HG03196 (cell line): Measurements from ENCODE around the gene PAOX.
A peak's percentile ranks its signal among the peaks of the same experiment; 100 is the strongest.

ENCODE experiments used
- ATAC-seq: cut with Tn5 transposase; IDR thresholded peaks from one replicate; pipeline ENCODE4 v1.9.1; 2021; ENCODE audit not compliant: unreplicated experiment

Gene PAOX

DNA sequence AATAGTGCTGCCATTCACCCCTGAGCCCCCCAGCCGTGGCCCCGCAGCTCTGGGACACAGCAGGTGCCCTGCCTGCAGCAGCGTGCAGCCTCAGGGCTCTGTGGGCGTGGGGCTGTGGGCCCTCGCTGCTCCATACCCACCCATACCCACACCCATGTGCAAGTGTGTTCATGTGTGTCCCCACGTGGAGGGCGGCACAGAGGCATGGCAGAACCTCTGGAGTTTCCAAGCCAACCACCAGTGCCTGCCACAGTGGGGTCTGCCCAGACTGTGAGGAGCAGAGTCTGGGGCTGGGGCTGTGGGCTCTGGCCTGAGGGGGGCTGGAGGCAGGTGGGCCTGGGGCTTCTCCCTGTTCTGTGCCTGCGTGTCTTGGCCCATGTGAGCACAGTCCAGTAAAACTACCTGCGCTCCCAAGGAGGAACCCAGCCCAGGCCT is 29.5 kb upstream of the PAOX start:
- no peak for ATAC-seq

DNA sequence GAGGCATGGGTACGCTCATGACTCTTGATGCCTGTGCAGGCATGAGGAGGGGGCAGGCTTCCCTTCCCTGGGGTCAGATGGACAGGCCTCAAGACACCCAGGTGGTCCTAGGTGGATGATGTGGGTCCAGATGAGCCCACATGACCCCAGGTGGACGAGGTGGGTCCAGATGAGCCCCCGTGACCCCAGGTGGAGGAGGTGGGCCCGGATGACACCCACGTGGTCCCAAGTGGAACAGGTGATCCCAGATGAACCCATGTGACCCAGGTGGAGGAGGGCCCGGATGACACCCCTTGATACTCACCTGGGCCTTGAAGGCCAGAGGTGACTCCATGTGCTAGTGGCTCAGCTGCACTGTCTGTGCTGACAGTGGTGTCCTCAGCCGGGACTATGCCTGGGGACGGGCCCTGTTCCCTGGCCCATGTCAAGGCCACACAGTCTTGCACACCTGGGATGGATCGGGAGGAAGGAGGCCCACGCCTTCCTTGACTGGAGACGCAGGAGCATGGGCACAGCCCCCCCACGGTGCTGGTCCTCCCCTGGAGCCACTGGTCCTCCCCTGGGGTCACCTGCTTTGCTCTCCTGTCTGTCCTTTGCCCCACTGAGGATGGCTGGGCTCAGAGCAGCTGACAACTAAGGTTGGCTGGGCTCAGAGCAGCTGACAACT is 28.6 kb upstream of the PAOX start:
- ATAC-seq, result no peak

DNA sequence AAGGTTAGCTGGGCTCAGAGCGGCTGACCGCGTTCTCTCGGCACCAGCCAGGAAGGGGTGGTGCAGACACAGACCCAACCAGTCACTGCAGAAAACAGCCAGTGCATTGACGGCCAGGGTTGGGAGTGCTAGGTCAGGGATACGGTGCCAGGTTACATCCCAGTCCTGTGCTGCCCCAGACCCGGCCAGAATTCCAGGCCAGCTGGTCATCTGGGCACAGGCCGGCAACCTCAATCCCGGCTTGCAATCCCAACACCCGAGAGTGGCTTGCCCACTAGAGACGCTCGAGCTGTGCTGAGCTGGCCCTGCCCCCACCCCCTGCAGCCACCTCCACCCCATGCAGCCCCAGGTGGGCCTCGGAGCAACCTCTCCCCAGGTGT is 28.1 kb upstream of the PAOX start:
- ATAC-seq, result no peak

DNA sequence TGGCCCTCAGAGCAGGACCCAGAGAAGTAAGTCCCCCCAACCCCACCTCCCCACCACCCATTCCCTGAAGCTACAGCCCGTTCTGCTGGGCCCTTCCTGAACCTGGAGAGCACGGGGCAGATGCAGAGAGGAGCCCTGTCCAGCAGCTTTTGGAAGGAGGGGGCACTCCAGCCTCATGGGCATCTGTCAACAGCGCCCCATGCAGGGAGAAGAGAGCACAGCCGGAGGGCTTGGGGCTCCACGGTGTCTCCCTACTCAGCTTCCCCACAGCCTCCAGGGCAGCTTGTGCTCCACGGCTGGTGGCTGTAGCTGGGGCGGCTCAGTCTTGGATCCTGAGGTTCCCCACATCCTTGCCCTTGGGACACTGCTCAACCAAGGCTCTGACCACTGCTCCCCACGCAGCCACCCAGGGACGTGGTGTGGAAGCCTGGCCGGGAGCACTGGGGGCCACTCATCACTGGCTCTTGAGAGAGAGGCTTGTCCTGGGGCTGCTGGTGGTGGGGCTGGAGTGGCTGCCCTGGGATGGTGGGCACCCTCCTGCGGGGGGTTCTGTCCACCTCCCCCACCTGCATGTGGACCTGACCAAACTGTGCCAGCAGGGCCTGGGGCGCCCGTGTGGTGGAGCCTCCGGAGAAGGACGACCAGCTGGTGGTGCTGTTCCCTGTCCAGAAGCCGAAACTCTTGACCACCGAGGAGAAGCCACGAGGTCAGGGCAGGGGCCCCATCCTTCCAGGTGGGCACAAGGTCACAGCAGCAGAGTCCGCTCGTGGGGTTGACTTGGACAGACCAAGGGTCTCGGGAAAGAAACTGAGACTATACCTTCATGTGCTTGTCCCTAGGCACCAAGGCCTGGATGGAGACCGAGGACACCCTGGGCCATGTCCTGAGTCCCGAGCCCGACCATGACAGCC is 27.4 kb upstream of the PAOX start:
- ATAC-seq, result no peak

DNA sequence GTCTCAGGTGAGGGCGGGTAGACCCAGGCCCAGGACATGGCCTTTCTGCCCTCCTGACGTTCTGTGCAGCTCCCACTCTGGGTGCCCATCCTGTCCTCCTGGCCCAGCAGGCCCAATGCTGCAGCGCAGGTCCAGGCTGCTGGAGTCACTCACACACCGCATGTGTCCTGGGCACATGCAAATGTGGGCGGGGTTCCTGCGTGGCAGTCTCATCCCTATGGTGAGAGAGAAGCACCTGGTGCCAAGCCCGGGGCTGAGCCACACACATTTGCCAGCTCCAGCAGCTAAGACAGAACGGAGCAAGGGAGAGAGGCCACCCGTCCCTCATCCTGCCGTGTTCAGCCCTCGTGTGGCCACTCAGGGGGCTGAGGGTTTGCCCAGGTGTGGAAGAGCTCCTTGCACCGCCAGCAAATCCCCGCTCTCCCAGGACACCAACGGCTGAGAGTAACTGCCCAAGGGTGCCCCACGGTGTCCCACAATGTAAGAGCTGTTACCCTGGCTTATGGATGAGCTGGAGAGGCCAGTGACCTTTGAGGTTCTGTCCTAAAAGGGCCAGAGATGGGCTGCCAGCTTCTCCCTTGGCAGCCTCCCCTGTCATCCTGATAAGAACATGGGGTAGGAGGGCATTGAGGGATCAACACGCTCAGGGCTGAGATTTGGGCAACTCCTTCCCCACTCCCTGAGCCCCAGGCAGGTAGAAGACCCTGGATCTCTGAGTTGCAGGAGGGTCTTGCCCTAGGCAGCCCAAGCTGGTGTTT is 25.7 kb upstream of the PAOX start:
- ATAC-seq, result no peak

DNA sequence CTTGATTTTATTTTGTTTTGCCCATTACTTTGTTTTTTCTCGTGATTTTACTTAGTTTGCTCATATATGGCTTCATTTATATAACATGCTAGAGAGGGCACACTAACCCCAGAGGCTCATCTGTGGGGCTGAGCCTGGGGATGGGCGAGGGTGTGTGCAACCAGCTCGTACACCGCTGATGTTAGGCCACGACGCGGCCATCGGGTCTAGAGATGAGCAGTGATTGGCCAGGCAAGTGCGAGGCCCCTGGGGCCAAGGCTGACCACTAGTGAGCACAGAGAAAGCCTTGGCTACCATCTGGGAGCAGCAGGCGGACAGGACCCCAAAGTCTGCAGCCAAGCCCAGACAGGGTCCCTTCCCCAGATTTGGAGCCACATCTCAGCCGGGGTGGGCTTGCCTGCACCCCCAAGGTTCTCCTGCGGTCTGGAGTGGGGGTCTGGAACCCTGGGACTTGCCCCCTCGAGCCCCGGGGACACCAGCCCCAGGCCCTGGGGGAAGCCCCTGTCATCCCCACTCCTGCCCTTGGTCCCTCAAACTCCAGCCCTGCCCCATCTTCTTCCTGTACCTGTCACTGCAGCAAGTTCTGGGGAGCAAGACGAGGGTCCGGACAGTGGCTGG is 25.0 kb upstream of the PAOX start:
- no peak for ATAC-seq

DNA sequence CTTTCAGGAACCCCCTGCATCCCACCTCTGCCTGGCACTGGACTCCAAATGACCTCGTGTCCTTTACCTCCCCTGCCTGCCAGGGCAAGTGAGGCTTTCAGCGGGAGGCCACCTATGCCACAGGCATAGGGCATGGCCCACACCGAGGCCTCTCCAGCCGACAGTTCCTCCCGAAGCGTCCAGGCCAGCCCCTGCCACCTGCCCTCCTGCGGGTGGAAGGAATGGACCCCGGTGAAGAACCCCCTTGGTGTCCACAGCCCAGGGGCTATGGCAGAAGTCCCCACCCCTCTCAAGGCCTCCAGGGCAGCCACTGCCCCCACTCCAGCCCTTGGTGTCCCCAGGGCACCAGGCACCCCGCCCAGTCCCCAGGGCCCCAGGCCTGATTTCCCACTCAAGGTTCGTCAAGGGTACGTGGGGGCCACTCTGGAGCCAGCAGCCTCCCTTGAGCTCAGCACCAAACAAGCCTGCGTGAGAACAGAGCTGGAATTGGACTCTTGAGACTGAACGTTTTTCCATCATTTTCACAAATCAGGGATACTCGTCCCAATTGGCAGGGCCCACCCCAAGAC is 24.3 kb upstream of the PAOX start:
- ATAC-seq, result no peak

DNA sequence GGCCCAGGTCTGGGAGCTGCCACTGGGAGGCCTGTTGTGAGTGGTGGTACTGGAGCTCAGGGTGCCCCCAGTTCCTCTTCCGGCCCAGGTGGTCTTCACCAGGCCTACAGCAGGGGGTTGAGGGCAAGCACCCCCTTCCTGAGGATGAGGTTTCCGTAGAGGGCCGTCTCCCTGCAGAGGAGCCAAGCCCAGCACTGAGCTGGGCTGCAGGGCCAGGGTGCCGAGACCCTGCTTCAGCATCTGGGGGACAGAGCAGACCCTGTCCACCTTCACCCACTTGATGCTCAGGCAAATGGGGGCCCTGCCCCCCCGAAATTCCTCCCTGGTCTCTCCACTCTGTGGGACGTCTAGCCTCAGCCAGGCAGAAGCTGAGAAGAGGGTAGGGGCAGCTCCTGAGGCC is 23.8 kb upstream of the PAOX start:
- ATAC-seq, result no peak

DNA sequence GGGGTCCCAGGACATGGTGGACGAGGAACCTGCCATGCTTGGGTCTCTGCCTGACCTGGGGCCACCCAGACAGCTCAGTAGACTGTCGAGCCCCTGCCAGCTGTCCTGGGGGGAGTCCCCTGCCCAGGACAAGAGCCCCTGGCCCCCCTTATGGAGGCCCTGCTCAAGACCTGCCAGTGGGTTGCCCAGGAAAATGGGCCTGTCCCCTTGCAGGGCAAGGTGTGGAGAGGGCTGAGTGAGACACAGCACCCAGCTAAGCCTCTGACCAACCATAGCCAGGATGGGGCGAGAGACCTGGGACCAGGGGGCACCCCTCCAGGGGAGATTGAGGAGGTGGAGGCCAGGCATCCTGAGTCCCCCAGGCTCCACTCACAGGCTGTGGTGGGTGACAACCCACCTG is 23.1 kb upstream of the PAOX start:
- no peak for ATAC-seq

DNA sequence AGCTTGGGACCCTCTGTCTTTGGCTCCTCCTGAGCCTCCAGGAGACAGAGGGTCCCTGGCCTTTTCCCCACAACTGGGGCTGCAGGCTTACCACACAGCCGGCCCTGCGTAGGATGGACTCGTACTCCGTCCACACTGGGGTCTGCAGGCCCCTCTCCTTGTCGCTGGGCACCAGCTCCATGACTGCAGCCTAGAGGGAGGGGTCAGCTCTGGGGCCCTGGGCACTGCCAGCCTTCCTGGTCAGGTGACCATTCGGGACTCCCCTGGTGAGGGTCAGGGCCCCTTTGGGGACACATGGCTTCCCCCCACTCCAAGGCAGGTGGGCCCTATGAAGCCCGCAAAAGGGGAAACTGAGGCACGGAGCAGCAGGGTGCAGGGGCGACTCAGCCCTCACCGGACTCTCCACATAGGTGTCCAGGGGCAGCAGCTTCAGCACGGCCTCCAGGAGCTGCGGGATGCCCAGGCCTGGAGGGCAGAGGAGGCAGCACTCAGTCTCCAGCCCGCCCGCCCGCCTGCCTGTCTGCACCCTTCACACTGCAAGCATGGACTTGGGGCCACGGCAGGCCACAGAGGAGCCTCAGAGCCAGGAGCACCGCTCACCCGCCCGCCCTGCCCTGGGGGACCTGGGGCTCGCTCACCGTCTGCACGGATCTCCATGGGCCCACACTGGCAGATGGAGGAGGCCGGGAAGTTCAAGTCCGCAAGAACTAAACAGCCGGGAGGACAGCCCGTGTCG is 22.3 kb upstream of the PAOX start:
- no peak for ATAC-seq

DNA sequence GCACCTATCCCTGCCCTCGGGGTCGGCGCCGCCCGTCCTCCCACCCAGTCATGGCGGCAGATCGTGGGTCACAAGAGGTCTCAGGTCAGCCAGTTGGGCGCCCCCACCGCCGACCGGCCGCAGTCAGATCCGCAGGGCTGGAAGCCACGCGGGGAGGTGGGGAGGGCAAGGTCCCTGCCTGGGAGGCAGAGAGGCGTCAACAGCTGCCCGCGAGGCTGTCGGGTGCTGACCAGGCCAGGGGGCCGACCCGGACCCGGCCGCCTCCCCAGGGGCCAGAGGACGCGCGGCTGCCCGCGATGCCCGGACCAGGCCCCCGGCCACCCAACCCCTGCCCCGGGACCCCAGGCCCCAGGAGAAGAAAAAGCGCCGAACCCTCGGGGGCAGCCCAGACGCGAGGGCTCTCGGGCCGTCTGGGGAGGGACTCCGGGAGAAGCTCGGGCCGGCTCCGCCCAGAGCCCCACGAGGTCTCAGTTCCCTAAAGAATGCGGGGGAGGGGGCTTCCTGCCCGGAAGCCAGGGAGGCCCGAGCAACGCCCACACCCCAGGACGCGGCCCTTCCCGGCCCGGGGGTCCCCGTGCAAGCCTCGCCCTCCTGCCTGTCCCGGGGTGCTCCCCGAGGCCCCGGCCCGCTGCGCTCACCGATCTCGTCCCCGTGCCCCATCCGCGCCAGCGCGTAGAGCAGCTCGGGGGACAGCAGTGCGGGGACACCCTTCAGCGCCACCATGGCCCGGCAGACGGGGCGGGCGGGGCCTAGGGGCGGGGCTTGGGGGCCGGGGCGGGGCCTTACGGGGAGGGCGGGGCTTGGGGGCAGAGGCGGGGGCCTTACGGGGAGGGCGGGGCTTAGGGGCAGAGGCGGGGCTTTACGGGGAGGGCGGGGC is 21.5 kb upstream of the PAOX start, which contains the start of gene FUOM:
Gene FUOM, minus strand, starts transcription at position 735 of the 877 bp plus-strand sequence. Its CDS starts 12 bp downstream, at position 723.
- ATAC-seq, result peak; percentile 57

DNA sequence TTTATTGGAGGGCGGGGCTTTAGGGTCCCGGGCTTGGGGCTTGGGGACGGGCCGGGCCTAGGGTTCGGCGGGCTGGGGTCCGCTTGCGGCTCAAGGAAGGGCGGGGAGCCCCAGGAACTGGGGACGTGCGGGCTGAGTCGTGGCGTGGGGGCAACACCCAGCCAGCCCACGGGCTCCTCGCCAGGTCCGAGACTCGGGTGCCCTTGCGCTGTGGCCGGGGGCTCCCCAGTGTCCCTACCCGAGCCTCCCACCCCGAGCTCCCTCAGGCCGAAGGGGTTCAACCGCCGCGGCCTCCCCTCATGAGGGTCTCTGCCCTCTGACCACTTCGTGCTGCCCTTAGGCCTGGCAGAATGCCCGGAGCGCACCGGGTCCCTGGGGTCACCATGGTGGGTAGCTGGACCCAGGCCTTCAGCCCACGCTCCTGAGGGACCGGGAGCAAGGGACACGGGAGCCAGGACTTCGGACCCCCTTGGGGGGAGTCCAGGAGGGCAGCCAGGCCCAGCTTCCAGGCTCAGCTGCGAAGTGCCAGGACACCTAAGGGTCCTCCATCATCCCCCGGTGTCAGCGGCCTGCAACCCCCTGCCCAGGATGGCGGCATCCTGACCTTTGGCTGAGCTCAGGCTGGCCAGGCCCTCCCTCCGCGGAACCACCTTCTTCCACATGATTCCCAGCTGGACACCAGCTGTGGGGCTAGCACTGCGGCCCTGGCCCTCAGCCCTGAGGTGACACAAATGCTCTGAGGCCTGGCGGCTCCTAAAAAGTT is 20.7 kb upstream of the PAOX start:
- no peak for ATAC-seq

DNA sequence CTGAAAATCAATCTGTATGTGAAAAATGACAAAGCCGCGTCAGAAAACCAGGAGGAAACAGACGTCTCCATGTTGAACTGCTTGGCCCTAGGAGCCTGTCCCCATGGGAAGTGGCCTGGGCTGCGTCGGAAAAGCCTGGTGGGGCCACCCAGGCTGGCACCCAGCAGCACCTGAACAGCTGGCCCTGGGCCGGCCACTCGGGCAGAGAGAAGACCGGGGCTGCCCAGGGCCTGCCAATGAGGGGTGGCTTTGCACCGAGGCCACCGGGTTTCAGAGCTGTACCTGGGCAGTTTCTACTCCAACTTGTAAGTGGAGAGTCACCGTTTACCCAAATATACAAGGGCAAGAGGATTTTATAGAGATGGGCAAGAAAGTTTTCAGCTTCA is 20.1 kb upstream of the PAOX start:
- no peak for ATAC-seq

DNA sequence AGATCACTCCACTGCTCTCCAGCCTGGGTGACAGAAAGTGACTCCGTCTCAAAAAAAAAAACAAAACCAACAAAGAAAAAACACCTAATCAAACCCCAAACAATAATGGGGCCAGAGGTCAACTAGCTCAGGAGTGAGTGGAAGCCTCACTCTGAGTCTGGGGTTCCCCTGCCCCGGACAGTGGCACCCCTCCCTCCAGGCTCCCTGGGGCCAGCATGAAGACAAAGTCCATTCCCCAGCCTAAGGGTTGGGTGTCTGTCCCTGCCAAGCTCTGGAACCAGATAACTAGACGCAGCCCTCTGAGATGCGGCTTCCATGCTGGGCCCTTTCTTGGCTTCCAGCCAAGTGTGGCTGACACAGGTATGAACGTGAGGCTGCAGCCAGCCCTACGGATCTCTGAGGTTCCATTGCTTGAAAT is 19.5 kb upstream of the PAOX start:
- ATAC-seq, result no peak

DNA sequence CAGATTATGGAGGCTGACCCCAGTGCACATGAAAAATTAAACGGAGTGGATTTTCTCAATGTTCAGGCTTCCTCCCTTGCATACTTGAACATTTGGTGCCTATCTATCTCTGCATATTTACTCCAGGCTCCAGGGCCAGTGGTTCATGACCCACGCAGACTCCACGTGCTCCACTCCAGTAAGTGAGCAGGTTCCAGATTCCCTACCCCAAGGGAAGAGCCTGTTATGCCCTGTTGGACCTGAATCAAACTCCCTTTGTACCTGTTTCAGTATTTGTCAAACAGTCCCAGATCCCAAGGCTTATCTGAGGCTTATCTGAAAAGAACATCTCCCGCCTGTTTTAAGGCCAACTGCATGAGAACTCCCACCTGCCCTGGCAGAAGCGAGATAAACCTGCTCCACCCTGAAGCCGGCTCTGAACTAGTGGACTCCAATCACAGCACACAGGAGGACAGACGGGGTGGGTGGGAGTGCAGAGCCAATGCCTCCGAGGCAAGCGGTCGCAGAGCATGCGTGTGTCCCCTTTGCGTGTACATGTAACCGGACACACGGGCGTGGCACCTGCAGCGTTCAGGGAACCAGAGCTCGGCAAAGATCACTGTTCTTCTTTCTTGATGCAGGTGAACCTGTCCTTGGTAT is 19.0 kb upstream of the PAOX start:
- ATAC-seq, result no peak

DNA sequence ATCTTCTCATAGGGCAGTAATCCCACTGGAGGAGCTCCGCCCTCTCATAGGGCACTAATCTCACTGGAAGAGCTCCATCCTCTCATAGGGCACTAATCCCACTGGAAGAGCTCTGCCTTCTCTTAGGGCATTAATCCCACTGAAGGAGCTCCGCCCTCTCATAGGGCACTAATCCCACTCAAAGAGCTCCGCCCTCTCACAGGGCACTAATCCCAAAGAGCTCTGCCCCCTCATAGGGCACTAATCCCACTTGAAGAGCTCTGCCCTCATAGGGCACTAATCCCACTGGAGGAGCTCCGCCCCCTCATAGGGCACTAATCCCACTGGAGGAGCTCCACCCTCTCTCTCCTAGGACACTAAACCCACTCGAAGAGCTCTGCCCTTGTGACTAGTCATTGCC is 17.8 kb upstream of the PAOX start:
- ATAC-seq, result no peak

DNA sequence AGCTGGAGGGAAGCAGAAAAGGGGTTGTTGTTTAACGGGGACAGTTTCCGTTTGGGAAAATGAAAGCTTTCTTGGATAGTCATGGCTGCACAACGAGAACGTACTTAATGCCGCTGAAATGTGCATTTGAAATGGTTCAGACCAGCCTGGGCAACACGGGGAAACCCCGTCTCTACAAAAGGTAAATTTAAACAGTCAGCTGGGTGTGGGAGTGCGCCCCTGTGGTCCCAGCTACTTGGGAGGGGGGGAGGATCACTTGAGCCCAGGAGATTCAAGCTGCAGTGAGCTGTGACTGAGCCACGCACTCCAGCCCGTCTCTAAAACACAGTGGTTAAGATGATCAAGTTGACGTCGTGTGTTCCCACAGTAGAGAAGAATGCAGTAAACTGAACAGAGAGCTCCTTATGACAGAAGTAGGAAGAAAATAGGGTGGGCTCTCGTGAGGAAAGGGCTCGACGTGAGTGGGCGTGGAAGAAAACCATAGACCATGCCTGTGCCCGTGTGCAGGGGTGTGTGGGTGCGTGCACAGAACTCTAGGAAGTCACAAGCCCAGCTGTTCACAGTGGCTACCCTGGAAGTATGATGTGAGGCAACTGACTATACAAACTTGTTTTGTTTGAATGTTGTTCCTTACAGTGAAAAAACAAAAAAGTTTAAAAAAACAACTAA is 17.2 kb upstream of the PAOX start:
- no peak for ATAC-seq
